Ovary (tissue), 3 donors: ENCODE measurements around the gene TERT.

Source experiments
- CTCF ChIP-seq, 3 donors: fragments of 450-650 bp in 2 of 3; fragments of 200-600 bp in 1 of 3; IDR thresholded peaks; one replicate each; pipeline versions ENCODE4 v1.5.1 to v1.8.0; 2016 to 2022; ENCODE audit warnings: antibody characterized with exemption in 3 of 3, mild to moderate bottlenecking in 1 of 3
- EP300 ChIP-seq: sonication (generic); formaldehyde crosslinking; IDR thresholded peaks from one replicate; pipeline ENCODE4 v1.6.1; 2017; ENCODE audit warnings: antibody characterized with exemption
- POLR2A ChIP-seq: fragments of 450-650 bp; IDR thresholded peaks from one replicate; pipeline ENCODE4 v1.6.1; 2017; ENCODE audit warnings: antibody characterized with exemption, mild to moderate bottlenecking, moderate library complexity
- donor health status: DM: no; HTN: no; CAD: no.

- TF ChIP-seq CTCF (IDR thresholded peaks at IDR 0.05) (no peak), POLR2A (no peak), EP300 (no peak)
These were observed 43.7 kb upstream of the TERT start for GRCh38 chr5:1338506-1339070.
